ENCODE results near the gene RRAGB.

Gene RRAGB

DNA sequence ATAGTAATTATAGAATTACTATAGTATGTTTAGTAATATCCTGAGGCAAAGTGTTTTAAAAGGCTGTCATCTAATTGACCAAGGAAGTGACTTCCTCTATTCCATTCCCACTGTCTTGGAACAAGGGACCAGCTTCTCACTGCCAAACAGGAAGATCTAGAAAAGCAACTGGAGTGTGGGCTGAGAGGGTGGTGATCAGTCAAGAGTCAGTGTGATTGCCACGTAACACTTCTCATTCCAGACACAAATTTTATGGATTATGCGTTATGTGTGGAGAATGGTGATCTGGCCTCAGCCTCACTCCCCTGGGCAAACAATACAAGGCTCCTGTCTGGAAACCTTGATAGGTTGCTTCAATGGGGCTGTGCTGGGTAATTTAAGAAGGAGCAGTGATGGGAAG, 60.0 kb downstream of the RRAGB start:
- no peak for DNase-seq

DNA sequence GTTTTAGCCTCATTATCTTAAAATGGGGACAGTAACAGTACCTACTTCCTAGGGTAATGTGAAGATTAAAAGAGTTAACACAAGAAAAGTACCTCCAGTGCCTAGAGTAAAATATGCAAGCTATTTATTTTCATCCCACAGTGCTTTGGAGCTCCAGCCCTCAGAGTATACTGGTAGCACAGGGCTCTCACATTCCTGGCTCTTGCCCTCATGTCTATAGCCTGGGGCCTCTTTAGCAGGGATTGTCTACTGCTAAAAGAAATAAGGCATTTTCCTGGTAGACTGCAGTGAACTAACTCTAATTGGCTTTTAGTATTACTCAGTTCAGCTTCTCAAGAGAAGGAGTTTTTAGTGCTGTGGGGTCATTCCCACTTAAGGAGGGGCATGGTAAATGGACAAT, 60.8 kb downstream of the RRAGB start:
- DNase-seq, result no peak

DNA sequence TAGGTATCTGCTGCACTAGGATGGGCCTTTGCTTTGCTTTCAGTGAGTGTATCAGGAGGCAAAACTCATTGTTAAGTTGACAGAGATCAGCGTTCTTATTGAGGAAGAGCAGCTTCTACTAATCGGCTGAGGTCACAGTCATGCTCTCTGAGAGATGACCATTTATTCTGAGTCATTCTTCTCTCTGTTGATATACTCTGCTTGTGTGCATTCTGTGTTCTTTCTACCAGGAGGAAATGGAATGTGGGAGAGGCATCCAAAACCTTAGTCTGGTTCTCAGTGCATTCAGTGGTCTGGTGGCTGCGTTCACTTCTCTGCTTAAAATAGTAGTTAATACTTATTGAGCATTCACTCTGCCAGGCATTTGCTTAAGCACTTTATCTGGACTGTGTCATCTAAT, 66.2 kb downstream of the RRAGB start:
- no peak for DNase-seq

DNA sequence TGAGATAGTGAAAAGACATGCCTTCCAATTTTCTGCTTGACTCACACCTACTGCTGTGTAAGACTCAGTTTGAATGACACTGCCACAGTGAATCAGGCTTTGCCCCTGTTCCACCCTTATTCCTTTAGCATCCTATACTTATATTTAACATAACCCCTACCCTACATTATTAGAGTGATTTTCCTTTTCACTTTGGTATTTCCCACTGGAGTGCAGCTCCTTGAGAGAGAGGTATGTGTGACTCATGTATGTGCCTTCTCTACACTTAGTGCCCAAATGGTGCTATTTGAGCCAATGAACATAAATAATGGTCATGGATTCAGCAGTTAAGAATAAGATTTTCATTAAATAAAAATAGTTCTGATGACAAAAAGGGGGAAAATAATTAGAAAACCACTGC, 69.5 kb downstream of the RRAGB start:
- no peak for DNase-seq

DNA sequence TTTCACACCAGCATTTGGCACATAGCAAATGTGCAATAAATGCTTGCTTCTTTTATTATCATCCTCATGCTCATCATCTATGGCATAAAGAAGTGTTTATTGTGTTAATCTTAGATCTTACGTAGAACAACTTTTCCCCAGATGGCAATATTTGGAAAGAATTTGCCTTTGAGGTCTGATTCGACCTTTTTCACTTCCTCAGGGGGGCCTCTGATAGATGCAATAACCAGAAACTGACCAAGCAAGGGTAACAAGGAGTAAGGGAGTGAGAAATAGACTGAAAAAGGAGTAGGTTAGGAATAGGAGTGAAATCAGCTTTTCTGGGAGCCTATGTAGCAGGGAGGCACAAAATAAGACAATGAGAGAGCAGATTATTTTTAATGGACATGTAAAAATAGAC, 70.2 kb downstream of the RRAGB start:
- no peak for DNase-seq

DNA sequence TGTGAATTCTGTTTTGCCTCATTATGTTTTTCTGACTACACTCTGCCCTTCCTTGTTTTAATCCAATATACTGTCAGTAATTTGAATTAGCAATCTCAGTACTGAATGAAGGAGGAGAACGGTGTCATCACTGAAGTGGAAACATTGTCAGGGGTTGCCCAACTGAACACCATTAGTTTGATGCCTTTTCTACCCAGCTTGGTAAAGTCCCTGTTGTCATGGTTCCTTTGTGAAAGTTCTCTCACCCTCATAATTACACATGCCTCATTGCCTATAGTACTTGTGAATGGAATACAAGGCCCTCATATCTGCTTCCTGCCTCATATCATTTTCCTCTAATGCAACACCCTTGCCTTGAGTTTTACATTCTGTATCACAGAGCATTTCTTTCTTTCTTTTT, 76.9 kb downstream of the RRAGB start:
- DNase-seq, result no peak

DNA sequence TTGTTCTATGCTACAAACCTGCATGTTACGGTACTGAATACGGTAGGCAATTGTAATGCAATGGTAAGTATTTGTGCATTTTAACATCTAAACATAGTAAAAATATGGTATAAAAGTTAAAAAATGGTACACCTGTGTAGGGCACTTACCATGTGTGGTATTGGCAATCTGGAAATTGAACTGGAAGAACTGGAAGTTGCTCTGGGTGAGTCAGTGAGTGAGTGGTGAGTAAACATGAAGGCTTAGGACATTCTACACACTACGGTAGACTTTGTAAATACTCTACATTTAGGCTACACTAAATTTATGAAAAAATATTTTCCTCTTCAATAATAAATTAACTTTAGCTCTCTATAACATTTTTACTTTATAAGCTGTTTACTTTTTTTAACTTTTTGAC, 78.9 kb downstream of the RRAGB start:
- DNase-seq, result no peak

DNA sequence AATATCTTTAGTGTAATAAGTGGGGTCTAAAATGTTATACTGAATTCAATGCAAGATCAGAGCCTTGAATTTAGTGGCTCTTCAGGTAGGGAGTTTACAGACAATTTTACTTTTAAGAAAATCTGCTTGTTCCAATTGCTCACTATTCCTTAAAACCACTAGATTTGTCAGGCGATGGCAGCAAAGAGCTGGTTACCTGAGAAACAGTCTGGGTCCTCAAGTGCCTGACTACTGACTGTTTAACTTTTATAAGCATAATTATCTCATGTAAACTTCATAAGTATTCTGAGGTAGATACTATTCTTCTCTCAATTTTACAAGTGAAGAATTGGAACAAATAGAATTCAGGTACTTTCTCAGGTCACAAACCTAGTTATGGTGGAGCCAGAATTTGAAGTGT, 84.3 kb downstream of the RRAGB start:
- DNase-seq, result no peak
